Measurements from ENCODE around the gene GLI2.

Gene GLI2

DNA sequence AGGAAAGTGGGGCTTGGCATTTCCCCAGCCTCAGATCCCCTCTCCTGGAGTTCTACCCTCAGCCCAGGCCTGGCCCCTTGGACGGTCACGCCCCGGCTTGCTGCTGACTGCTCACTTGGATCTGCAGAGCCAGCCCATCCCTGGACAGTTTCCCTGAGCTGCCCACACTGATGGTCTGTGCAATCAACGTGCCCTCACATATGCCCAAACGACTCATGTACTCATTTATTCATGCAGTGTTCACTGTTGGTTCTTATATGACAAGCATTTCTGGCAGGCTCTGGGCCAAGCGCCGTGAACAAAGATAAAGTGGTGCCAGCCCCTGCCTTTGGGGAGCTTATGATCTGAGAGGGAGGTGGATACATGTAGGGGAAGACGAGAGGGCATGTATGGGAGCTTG is 20.3 kb upstream of the GLI2 start:
- no peak for DNase-seq

DNA sequence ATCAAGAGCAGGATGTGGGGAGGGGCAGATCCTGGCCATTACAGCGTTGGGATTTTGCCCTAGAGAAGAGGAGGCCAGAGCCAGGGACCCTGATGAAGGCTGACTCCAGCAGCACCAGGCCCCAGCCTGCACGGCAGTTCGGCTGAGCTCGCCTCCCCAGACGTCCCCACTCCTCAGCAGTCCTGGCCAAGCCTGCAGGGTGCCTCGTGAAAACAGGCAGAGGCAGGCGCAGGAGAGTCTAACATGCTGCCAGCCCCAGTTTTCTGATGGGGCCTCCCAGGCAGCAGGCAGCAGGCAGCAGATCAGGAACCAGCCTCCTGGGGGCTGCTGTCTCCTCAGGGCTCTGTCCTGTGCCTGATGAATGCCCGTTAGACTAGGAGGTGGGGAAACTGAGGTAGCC is 19.7 kb upstream of the GLI2 start:
- DNase-seq, result no peak

DNA sequence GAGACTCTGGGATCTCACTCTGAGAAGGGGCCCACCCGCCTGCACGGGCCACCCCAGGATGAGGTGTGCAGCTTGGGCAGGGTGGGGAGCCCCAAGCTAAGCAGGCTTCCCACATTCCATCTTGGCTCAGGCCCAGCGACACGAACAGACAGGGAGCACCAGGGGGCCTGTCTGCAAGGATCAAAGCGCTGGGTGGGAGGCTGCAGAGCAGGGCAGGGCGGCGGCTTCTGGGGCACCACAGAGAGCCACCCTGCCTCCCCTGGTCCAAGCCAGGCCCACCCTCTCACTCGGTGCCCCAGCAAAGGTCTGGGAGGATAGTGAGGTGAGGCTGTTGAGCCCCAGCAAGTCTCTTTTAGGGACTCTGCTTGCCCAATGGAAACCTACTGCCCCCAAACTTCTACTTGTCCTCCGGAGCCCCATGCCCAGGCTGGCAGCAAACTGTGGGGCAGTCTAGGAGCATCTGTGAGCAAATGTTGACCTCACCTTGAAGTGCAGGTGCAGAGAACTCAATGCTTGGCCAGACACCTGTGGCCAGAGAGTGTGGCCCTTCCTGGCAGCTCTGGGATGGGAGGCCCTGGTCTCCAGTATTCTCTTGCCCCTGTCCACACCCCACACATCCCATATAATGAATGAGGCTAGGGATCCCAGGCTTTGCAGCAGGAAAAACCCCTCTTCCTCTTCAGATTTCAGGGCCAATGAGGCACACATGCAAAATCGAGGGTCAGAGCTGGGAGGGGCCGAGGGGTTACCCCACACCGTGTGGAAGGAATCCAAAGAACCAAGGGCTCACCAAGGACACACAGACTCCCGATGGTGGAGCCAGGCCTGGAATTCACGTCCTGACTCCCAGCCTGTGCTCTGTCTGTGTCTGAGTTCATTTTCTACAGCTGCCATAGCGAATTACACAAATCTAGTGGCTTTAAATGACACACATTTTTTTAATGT is 18.8 kb upstream of the GLI2 start:
- no peak for DNase-seq

DNA sequence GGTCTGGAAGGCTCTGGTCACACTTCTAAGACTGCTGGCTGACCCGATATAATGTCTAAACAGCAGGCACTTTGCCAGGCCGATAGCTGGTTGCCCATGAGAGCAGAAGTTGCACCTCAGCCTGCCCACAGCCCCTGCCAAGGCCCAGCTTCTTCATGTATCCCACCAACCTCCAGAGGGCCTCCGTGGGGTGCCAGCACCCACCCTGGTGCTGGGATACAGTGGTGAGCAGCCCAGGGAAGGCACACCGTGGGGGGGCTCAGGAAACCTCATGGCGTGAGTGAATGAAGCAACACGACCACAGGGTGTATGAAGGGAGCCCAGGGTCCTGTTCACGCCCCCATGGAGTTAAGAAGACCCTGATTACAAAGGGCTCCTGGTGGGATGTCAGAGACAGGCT is 16.2 kb upstream of the GLI2 start:
- DNase-seq, result no peak

DNA sequence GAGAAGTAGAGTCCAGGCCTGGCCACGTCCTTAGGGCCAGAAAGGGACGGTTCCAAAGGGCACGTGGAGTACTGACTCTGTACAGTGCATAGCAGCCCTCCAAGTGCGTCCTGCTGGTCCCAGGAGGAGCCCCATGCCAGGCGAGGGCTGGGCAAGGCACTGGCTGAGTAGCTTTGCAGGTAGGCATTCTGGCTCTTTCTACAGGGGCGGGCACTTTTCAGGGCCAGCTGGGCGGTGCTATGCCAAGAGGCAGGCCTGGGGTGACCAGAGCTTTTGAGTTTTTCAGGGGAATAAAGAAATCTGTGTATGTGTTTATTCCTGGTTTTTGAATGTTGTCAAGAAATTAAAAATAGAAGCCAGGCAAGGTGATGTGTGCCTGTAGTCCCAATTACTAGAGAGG is 15.4 kb upstream of the GLI2 start:
- DNase-seq, result no peak

DNA sequence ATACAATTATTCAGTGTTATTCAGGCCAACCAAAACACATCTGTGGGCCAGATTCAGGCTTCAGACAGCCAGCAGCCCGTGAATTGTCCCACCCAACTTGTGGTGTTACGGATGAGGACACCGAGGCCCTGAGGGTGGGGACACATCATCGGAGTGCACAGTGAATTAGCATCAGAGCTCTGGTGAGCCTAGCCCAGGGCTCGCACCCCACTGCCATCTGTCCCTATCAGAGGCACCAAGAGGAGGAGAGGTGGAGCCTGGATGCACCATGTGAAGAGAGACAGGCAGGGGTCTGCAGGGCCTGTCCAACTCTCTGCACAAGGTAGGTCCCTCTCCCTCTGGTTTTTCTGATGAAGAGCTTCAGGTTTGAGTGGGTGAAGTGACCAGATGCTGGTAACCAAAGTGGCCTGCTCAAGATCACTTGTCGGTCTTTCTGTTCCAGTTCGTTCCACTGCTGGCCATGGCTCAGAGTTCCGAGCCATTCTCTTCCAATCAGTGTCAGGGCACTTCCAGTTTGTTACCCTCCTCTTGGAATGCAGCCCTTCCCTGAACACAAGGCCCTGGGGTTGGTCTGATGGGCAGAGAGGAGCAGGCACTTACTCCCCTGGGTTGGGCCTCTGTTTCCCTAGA is 14.8 kb upstream of the GLI2 start:
- no peak for DNase-seq

DNA sequence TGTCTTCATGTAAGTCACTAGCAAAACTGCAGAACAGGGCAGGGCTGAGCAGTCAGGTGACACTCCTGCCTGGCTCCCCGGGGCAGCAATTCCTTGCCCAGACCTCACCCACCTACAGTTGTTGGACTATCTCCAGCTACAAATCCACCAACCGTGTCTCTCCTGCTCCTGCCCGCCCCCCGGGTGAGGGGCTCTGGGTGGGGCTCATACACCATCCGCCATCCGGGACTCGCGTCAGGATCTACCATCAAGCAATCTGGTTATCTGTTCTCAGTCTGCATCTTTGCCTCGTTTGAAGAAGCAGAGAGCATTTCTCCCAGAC is 13.5 kb upstream of the GLI2 start:
- DNase-seq, result no peak

DNA sequence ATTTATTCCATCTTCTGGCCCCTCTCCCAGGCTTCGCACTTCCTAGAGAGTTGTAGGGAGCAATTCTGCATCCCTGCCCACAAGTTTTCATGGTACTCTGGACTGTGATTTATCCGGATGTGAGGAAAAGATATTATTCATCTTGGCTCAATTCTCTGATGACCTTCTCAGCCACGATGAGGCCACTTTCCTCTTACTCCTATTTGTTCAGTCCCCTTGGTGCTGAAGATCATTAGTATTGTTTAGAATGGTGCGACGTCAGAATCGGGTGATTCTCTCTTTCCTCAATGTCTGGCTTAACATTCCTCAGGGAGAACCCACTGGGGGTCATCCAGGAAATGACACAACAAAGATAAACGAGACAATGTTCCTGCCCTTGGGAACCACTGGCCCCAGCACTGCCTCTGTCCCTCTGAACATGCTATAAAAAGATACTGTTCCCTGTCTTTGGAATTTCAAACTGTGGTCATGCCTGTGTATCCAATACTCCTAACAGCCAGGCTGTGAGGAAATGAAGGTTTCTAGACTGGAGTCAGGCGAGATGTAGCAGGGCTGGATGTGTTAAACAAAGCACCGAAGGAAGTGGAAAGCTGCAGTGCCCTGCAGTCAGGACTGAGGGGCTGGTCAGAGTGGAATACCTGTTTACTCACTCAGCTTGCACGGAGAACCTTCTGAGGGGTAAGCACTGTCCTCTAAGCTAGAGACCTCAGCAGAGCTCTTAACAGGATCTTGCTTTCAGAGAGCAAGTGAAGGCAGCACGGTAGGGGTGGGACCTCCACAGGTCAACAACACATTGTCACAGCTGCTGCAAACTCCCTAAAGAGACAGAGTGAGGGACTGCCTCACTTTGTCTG is 12.9 kb upstream of the GLI2 start:
- no peak for DNase-seq

DNA sequence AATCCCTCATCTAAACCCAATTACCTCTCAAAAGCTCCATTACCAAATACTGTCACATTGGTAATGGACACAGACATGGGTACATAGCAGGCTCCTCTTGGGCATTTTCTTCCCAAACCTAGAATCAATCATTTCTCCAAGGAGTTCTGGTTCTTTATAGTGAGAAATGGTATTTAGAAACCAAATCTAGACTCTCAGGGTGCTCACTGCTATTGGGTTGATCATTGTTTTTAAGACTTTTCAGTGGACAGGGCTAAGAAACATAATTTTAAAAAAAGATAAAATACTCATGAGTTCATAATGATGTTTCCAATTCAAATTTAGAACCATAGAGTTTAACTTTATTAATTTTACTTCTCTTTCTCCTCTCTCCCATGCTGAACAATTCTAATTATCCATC is 9.4 kb upstream of the GLI2 start:
- DNase-seq, result no peak

DNA sequence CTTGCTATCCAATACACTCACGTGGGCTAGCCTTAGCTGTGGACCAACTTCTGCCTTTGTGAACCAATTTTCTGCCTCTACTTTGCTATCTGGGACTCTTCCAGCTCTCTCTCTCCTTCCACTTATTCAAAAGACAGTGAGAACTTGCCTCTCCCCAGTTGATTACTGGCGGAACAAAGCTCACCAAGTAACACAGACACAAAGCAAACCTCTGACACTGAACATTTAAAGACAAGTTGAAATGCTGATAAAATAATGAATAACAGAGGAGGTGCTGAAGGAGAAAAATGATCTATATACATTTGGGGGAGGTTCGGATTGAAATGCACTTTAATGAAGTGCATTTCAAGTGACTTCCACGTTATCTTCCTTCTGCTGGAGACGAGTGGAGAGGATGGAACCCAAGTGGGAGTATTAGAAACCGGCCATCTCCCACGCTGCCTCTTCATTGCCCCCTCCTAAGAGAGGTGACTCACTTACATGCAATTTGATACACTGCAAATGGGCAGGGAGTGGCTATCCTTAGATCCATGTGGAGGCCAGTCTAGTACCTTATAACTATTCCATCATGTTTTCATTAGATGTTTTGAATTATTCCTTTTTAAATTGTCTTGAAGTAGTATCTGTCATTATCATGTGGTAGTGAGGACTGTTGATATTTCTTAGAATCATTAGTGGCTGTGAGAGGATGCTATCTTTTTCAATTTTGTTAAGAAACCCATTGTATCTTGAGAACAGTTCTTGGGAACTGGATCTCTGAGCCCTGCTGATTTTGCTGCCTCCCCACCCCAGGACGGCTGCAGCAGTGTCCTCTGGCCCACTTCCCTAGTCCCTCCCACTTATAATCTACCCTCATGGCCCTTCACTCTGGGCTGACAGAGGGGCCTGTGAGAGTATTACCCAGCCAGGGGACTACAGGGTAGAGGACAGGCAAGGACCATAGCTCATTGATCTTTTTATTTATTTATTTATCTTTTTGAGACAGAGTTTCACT is 6.0 kb upstream of the GLI2 start:
- no peak for DNase-seq

DNA sequence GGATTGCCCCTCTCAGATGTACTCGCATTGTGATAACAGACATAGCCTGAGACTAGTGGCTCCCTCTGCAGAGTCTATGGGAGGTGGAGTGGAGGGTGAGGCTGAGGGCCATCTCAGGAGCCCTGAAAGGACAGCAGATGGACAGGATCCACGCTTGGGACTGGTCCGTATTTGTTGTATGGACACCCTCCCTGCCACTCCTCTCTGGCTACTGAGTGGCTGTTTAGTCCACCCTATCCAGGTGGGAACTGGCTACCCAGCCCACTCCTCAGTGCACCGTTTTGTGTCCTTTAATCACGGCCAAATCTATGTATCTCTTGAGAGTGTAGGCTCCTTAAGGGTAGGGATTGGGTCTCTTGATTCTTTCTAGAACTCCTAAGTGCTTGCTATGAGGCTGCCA is 4.5 kb upstream of the GLI2 start:
- no peak for DNase-seq

DNA sequence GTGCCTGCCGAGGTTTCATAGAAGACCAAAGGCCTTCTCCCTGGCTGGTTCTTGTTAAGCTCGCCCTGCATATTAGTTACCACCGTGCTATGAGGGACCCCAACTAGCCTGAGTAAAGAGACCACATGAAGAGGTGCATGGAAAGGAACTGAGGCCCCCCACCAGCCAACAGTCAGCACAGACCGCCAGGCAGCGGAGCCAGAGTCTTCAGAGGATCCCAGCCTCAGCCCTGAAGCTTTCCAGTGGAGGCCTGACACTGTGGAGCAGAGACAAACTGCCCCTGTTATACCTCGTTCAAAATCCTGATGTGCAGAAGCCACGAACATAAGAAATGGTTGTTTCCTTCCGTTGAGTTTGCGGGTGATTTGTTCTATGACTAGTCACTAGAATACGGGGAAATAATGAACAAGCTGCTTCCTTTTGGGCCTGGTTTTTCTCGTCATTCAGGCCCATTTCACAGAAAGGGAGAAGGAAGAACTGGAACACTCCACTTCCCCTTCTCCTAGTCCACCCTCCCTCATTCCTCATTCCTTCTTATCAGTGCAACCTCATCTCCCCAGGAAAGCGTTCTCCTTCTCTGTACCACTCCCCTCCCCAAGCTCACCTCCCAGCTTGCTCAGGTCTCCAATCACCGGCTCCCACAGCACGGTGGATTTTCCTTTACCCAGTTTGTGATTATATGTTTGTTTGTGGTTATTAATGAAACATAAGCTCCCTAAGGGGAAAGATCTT is 3.0 kb upstream of the GLI2 start:
- no peak for DNase-seq

DNA sequence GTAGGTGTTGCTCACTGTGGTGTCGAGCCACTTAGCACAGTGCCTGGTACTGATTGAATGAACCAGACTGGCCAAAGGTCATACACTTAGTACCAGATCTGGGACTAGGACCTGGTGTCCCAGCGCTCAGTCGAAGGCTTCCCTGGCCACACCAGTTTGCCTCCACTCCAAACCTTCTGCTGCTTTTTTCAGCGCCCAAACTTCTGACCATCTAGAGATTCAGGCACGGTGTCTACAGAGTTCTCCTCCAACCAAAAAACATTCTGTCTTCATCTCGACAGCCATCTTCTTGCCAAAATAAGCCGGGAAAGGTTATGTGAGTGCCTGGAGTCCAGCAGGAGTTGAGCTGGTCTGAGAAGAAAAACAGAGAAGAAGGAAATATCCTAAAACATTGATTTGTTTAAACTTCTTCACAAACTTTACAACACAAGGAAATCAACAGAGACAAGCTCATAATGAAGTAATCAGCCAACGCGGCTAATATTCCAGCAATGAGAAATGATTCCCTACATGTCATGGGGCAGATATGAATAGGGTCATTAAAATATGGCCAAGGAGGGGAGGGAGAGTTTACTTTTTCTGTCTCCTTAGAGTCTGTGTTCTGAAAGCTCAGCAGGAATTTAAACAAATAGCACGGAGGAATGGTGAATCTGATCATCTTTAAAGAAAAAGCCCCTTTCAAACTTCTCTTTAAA is 2.3 kb upstream of the GLI2 start:
- DNase-seq, result no peak

DNA sequence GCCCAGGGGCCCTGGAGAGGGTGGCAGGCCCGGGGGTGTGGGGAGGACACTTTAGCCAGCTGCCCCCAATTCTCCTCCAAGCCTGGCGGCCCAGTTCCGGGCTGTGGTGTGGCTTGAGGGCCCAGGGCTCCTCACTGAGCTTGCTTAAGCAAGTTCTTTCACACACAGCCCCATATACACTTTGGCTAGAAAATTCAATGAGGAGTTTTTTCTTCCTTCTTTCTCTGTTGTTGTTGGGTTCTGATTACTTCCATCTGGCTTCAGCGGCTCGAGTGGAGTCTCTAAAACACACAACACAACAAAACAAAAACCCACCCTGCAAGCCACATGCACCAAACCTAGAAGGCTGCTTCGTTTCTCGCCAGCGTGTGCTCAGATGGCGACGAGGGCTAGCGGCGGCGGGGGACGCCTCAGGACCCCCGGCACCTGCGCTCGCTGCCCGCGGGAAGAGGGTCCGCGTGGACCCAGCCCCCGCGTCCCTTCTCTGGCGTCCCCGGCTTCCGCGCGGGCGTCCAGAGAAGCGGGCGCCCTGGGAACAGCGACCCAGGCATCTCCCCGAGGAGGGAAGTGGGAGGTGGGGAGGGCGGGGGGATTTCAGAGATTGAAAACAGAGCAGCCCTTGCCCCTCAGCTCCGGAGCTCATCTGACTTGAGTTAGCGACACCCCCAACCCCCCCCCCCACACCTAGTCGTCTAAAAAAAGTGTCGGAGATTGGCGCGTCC is 577 bp upstream of the GLI2 start:
- no peak for DNase-seq

DNA sequence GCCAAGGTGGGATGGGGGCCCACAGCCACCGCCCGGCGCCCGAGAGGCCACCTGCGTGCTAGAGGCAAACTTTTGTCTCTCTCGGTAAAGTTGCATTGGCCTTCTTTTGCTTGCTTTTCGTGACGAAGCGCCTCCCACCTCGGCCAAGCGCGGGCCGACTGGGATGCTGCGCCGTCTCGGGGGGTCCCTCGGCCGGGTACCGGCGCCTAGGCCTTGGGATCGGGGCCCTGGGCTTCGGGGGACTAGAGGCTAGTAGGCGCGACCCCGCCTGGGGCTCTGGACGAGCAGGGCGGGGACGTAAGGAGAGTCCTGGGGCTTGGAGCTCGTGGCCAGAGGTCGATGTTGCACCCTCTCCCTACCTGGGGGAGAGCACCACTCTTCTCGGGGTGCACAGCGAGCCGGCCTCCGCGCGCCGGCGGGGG is 545 bp downstream of the GLI2 start:
- DNase-seq, result peak in 1 of 5 experiments; percentile 8

DNA sequence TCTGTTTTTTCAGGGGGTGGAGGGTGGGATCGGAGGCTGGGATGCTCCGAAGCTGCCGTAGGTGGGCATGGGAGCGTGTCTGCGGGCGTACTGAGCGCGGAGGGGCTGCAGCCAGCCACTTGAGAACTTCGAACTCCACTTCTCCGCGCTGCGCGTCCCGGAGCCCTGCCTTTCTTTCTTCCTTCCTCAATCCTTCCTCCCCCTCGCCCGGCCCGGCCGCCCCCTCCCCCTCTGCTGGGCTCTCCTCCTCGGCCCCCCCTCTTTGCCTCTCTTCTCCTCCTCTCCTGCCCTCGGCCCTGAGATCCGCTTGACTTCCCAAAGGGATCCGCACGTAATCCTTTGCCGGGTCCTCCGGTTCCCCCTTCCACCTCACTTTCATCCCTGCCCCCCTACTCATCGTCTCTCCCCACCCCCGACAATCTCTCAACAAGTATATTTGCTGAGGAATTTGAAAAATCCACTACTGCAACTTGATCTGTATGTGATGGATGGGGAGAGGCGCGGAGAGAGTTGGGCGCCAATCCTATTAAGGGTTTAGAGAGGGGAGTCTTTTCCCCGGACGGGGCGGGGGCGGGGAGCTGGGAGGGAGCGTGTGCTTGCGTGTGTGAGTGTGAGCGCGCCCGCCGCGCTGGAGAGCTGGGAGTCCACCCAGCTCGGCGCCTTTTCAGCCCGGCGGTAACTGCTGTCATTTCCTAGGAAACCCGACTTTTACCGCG is 1.1 kb downstream of the GLI2 start:
- peak in 1 of 5 experiments; percentile 5 for DNase-seq

DNA sequence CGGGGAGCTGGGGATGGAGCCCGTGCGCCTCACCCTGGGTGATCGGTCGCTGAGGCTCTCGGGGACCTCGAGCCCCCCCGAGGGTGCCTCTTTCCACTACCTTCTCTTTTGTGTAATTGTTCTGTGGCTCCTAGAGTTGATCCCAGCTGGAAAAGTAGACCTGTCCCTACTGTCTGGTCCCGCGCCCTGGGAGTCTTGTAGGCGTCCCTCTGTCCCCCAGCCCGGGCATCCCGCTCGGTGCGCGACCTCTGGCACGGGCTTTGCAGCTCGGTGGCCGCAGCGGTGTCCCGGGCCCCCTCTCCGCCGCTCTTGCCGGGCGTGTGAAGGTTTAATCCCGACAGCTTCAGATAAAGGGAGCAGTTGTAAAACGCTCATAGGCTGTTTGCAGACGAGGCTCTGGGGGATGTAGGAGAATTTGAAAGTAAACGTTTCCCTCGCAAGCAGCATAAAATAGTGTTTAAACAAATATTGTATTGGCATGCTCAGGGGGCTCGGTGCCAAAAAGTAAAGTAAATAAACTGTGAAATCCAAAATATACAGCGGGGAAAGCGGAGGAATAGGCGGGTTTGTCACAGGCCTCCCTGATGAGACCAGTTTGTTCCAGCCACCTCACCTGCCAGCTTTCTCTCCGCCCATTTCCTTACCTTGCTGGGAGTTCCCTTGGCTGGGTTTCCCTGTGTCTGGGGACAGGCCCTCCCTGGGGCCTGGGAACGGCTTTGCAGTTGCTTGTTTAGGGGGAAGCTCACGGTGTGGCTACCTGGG is 1.9 kb downstream of the GLI2 start:
- DNase-seq, result no peak

DNA sequence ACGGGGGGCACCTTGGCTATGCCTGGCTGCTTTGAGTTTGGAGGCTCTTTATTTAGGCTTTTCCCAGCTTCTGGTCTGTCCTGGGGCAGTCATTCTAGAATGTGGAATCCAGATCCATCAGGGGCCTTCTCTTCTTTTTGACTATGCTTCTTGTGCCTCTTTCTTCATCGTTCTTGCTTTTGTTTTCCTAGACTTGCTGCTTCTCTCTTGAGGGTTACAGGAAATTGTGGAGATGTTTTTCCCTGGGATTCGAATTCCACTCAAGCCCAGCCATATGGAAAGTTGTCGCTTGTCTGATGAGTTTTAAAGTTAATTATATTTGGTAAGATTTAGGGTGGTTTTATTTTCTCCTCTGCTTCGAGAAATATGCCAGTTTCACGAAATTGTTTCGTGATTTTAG is 2.4 kb downstream of the GLI2 start:
- no peak for DNase-seq

Measured in T-helper 2 cell (primary cell).